Fibroblast of skin of scalp (primary cell): ENCODE data around the gene NUDT5.
A peak's percentile ranks its signal among the peaks of the same experiment; 100 is the strongest.
"Not testable (repeated sequence)": the region's sequence is repeated elsewhere in the genome, so short reads cannot be mapped to it uniquely, and the experiment has no call there.

Experiments
- DNase-seq: peaks from one replicate; pipeline ENCODE4 v3.0.0-alpha.2; 2013

Gene NUDT5

DNA sequence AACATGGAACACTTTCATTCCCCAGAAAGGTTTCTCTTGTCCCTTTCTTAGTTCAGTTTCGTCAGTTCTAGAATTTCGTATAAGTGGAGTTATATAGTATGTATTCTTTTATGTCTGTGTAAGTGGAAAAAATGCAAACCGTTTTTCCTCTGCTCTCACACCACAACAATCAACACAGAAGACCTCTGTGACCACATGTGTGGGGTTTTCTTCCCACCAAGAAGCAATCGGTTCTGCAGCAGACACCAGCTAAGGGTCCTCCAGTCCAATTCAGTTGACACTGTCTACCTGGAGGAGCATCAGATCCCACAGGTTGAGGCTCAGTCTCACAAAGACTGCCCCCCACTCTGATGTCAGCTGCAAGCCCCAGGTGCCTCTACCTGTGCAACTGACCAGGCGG is 6.5 kb upstream of the NUDT5 start:
- DNase-seq = no peak

DNA sequence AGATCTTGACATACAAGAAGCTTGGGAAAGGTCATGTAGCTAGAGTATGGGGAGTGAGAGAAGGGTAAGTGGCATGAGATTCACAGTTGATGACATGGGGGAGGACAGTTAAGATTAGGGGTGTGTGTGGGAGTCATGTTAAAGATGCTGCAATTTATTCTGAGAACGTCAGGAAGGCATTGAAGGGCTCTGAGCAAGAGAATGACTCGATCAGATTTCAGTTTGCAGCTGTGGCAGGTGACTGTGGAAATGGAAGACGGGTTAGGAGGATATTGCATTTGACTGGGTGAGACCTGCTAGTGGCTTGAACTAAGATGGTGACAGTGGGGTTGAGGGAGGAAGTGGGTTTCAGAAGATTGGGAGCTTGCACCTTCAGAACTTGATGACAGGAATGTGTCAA is 5.9 kb upstream of the NUDT5 start:
- DNase-seq = no peak

DNA sequence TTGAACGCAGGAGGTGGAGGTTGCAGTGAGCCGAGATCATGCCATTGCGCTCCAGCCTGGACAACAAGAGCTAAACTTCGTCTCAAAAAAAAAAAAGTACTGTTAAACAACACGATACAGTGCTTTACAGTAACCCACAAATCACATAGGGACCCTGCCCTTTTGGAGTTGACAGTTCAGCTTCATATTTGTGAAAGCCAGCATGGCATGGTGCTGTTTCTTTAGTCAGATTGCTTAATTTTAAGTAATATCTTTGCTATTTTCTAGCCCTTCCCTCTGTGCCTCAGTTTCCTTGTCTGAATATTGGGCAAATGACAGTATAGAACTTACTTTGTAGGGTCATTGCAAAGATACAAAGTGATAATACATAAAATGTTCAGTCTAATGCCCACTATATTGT is 5.2 kb upstream of the NUDT5 start:
- no peak for DNase-seq

DNA sequence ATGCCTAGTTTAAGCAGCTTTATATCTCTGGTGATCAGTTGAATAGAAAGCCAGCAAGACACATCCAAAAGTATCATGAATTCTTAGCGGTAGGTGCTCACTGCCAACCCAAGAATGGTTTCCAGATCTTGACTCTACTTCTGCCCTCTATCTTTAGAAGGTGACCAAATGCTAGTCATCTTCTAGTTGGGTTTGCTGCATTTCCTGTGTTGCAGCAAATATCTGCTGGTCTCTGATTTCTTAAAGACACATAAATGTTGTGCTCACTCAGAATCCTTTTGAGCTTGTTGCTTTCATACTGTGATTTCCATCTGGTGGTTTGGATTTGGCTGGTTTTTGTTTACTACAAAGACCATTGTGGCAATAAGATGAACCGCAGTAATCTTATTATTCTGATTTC is 2.5 kb upstream of the NUDT5 start:
- no peak for DNase-seq

DNA sequence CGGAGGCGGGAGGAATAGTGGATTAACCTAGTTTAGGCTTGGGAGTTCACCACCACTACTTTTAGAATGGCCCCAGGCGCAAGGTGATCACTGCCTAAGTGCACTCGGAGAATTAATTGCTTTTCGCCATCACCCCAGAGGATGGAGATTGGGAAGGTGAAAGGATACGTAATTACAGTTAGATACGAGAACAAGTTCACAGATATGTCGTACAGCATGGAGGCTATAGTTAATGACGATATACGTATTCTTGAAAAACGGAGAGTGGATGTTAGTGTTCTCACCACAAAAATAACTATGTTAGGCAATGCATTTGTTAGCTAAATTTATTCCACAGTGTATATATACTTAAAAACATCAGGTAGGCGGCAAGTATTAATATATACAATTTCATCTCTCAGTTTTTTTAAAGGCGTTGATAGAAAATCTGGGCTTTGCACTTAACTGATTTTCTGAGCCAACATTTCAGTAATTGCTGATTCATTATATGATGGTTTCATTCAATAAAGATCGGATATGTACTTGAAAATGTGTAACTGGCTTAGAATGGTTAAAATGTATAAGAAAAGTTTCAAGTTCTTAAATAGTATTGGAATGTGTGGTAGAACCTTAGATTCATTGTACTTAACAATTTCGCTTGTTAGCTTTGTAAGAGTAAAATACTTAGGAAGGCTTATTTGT is 980 bp upstream of the NUDT5 start:
- no peak for DNase-seq

DNA sequence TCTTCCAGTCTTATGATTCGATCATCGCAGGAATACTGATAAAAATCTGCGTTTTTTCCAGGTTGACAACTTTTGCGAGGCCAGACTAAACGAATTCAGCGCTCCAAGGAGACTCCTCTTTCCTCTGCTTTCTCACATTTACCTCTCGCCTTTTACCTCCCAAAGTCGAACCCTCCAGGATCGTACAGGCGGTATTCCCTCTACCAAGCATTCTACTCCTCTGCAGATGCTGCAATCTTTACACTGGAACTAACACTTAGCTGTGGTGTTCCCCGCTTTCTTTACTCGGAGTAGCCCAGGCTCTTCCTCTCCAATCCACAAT is 449 bp downstream of the NUDT5 start:
- no peak for DNase-seq

DNA sequence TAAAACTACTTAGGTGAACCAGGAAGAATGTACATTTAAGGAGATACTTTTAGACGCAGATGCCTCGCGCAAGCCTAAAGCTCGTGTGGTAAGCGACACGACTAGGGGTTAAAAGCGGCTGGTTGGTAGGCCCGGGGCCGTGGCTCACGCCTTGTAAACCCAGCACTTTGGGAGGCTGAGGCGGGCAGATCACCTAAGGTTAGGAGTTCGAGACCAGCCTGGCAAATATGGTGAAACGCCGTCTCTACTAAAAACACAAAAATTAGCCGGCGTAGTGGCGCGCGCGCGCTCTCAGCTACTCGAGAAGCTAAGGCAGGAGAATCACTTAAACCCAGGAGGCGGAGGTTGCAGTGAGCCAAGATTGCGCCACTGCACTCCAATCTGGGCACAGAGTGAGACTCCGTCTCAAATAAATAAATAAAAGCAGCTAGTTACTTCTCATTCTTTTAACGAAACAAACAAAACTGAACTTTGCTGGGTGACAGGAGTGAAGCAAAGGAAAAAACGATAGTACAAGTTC is 879 bp downstream of the NUDT5 start:
- DNase-seq = peak; percentile 20

DNA sequence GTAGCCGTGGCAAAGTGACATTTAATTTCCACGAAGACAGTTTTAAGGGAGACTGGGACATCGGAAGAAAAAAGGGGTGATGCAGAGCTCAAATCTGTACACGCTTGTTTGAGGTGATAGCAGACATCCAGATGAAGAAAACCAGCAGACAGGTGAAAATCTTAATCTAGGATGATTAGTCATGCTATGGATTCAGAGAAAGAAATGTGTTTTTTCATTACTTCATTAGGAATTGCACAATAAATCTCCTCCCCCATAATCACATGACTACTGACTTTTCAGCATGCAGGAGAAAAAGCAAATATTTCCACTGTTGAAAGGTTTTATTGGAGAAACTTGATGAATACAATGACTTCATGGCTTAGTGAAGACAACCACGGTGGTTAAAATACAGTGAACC is 2.5 kb downstream of the NUDT5 start:
- peak; percentile 9 for DNase-seq

DNA sequence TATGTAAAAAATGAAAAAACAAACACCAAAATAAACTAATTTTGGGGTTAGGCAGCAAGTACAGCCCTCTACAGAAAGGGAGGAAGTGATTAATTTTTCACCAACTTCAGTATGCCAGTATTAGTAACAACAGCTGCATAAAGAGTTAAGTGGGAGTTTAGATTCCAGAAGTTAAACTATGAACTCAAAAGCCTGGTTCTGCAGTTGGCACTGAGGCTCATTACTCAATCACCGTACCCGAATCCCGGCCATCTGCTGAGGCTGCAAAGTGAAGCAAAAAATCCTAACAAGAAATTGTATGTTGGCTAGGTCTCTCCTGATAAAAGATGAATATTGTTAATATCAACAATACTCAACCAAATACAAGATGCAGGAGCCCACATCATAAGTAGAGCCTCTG is 4.0 kb downstream of the NUDT5 start:
- DNase-seq = no peak

DNA sequence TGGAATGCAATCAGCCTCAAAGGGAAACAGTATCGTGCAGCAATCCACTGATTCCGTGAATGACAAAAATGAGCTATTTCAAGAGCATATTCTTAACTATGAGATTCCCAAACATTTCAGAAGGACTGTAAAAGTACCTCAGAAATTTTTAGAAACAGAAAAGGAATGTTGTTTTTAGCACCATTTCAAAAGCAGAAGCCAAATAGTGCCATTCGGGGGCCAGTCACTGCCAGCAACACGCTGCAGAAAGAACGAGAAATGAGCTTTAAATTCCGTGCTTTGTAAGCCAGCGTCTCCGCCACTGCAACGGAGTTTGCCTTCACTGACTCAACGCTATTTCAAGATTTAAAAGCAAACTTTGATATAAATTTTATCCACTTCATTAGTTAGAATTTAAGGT is 6.3 kb downstream of the NUDT5 start:
- no peak for DNase-seq

DNA sequence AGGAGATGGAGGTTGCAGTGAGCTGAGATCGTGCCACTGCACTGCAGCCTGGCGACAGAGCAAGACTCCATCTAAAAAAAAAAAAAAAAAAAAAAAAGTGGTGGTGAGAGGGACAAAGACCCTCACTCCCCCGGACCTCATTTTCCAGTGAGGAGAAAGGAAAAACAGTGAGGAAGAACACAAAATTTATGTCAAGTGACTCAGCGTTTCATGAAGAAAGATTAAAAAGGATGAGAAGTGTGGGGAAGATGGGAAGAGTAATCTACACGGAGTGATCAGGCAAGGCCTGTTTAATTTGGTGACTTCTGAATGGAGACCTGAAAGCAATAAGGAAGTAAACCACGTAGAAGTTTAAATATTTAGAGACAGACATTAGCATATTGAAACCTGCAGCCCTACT is 7.0 kb downstream of the NUDT5 start:
- no peak for DNase-seq

DNA sequence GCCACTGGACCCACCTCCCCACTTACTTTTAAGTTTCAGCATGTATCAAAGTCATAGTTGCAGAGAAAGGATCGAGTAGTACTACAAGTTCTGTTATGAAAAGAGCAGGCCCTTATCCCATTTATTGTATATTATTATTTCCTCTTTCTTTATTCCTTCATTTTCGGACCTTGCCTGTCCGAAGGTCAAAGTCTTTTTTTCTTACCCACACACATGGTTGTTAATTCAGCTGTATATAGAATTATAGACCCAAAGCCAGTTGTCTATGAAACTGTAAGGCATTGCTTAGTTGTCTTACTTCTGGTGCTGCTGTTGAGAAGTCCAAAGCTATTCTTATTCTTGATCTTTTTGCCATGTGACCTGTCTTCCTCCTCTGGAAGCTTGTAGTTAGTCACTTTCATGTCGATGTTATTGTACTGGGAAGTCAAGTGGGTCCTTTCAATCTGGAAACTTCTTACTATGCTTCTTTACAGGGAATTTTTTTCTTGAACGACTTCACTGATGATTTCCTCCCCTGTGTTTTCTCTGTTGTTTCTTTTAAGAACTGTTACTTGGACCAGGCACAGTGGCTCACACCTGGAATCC is 8.3 kb downstream of the NUDT5 start:
- DNase-seq = no peak

DNA sequence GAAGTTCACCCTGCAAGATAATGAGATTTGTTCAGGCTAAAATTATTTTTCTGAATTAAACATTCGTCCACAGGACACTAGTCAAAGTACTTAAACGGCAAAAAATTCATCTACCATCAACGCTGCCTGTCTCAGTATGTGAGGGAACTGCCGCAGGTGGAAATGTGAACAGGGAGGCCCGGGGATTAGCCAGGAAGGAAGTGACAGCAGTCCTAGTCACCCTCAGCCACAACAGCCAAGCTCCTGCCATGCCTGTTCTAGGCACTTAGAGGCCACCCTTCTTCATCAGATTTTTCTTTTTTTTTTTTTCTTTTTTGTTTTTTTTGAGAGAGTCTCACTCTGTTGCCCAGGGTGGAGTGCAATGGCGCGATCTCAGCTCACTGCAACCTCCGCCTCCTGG is 9.4 kb downstream of the NUDT5 start:
- no peak for DNase-seq

DNA sequence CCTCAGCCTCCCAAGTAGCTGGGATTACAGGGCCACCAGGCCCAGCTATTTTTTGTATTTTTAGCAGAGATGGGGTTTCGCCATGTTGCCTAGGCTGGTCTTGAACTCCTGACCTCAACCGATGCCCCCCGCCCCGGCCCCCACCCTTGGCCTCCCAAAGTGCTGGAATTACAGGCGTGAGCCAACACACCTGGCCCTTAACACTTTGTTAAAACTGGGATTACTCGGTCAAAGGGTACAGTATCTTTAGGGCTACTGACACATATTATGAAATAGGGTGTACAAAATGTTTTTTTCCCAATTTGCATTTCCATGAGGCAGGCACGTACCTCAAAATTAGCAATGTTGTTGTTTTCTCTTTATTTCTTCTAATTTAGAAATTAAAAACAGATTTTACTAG is 11.5 kb downstream of the NUDT5 start:
- DNase-seq = no peak

DNA sequence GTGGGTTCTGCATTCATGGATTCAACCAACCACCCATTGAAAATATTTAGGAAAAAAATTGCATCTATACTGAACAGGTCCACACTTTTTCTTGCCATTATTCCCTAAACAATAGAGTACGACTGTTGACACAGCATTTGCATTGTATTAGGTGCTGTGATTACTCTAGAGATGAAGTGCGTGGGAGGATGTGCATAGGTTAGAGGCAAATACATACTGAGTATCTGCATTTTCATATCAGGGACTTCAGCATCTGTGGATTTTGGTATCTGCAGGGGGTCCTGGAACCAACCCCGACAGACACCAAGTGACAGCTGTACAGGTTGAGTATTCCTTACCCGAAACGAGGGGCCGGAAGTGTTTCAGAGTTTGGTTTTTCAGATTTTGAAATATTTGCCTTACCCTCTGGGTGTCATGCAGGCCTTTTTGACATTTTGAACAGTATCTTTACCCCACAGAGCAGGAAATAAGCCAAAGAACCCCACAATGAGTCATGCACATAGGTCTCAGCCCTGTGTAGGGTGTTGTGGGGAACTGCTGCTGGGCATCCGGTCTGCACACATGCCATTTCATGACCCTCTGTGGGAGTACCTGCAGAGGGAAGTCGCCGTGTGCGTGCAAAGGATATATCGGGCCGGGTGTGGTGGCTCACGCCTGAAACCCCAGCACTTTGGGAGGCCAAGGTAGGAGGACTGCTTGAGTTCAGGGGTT is 14.5 kb downstream of the NUDT5 start:
- no peak for DNase-seq

DNA sequence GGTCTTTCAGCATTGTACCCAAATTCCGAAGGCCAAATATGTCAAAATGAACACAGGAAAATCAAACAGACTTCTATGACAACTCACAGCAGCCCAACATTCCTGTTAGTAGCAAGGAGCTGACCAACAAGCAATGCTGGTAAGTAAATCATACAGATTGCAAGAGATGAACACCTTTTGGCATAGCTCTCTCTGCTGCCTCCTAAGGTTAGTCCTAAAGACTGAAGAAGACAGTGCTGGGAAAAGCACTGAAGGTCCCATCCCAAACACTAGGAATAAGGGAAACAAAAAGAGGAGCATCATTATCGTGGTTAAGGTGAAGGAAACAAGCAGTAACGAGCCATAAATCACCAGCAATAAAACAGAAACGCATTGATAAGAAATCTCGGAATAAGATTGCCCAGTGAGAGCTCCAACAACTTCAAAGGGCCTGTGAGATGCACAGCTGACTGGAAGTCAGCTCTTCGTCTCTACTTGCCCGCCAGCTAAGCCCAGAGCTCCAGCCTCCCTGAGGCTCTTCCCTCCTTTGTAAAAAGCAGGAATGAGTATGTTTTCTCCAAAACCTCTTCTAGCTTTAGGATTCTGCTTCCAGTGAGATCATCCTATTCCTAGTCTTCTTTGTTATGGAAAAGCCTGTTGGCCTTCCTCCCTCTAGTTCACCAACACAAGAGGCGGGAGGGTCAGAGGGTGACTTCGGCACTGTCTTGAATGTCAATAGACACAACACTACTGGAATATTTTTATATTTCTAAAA is 15.3 kb downstream of the NUDT5 start:
- no peak for DNase-seq

DNA sequence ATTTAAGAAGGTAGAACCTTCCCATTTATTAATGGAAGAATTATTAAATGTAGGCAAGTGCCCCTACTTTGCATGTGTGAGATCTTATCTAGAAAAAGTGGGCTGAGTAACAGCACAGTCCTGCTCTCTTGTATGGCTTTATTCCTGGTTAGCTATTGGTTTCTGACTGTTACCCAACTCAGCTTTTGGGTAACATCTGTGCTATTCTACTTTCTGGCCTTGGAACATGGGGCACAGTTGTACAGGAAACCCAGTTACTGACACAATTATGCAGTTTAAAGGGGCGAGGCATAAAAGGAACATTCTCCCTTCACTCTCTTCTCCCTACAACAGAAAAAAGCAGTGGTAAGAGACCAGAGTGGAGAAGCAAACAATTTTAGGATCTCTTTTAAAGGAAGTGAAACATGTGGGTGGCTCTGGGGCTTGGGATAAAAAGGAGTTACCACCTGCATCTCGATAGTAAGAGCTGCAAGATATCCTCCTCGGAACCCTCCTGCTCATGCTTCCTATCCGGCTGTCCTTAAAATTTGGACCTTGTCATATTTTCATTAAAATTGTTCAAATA is 16.0 kb downstream of the NUDT5 start:
- DNase-seq = no peak

DNA sequence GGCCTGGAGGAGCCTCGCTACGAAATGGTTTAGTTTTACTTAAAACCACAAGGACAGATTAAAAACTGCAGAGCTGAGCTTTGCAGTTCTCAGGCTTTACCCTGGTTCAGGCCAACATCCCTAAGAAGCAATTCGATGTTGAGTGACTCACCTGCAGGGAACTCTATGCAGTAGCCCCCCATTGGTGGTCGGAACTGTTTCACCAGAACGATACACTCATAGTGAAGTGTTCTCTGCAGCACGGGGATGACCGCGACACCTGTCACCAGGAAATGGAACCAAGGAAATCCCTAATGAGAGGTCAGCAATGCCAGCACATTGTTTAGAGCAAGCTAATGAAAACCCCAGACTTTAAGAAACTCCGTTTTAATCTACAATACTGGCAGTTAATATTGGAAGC is 18.0 kb downstream of the NUDT5 start:
- no peak for DNase-seq

DNA sequence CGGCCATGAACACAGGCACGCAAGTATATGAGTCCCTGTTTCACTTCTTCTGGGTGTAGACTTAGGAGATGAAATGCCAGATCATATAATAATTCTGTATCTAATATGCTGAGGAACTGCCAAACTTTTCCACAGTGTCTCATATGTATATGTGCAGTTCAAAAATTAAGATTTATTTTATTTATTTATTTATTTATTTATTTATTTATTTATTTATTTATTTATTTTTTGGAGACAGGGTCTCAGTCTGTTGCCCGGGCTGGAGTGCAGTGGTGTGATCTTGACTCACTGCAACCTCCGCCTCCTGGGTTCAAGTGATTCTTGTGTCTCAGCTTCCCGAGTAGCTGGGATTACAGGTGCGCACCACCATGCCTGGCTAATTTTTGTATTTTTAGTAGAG is 24.2 kb downstream of the NUDT5 start:
- DNase-seq = not testable (repeated sequence)

DNA sequence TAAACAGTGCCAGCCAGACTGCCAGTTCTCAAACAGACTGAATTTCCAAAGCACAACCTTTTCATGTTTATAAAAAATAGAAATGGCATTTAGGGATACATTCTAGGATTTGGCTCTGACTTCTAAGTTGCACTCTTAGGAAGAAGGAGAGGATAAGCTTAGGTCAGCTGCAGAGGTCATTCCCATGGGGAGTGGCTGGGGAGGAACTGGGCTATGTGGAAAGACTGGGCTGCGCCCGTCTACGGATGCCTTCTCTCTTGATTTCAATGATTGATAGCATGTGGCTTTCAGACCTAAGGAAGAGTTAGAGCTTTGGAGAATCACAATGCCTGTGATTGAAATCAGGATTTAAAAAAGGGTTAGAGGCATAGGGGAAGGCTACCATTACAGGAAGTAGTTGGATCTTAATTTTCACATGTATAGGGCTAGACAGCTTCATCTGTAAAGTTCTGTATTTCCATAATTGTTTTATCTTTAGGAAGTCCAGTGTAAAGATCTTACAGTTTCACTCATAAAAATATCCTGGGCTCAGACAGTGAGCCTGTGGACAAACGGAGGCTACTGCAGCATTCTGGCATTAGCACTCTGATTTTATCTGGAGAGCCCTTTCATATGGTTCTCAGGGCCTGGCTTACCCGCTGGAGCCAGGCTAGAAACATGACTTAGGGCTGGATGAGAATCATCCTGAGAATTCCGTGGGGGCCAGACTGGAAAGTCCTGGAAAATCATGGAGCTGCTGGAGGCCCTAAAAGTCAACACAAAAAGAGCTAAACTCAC is 29.5 kb downstream of the NUDT5 start:
- no peak for DNase-seq

DNA sequence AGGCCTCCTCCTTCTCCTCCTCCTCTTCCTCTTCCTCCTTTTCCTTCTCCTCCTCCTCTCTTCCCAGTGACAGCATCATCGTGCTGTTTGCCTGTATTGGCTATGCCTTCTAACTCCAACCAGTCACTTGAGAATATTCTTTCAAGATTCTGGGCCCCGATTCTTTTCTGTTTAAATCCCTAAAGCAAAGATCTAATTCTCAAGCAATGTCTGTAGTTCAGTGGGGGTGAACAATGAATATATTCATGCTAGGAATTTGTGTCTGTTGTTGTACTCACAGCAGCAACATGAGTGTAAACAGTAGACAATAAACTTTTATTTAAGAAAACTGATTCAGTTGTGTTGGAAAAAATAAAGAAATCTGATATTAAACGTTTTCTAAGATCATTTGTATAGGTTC is 30.7 kb downstream of the NUDT5 start:
- no peak for DNase-seq

DNA sequence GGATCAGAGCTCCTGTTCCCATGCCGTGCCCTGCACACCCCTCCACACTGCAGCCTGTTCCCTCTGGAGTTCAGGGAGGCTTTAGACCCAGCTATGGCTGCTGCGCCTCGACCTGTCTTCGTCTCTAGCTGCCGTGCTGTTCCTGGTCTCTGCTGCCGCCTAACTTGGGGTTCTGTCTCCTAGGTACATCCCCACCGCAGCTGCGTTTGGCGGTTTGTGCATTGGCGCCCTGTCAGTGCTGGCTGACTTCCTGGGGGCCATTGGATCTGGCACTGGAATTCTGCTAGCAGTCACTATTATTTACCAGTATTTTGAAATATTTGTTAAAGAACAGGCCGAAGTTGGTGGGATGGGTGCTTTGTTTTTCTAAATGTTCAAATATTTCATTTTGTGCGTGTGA is 31.6 kb downstream of the NUDT5 start:
- no peak for DNase-seq
